ENCODE measurements around the gene ZNFX1. TPM values are rescaled to one million over a fixed set of nuclear protein-coding genes. Genes with fewer than 3 reads are reported as not detected.

Gene ZNFX1
- total RNA-seq, 2 donors from 2014 or later = 7.3 to 17.4 TPM

DNA sequence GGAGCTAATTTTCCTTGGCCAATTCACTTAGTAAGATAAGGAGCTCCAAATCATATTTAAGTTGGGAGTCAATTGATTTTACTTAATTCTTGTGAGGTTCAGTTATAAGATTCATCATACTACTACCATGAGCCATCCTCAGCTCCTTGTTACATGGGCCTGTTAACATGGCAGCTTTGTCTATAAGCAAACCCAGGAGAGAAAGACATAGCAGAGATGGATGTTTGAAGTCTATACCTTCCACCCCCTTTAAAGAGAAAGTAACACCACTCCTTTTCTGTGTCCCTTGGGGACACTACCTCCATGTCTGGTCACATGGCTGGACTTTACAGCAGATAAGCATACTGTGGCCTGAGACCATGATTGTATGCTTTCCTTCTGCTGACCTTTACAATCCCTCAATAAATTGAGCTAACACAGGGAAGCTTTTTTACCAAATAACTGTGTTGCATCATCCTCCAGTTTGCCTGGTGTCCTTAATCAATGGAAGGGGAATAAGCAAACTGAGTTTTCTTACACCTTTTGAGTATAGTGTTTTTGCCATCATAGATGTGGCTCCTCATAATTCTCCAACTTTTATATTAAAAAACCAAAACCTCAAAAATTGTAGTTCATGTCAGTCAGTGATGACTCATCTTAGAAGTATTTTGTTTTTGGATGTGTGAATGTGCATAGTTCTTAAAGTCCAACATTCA lies 9.8 kb upstream of the ZNFX1 start:
- intact Hi-C loops (cut with DNase I) = no loop called here
- no peak for TF ChIP-seq POLR2A (IDR thresholded peaks at IDR 0.05)
- TF ChIP-seq, protein P1, sequence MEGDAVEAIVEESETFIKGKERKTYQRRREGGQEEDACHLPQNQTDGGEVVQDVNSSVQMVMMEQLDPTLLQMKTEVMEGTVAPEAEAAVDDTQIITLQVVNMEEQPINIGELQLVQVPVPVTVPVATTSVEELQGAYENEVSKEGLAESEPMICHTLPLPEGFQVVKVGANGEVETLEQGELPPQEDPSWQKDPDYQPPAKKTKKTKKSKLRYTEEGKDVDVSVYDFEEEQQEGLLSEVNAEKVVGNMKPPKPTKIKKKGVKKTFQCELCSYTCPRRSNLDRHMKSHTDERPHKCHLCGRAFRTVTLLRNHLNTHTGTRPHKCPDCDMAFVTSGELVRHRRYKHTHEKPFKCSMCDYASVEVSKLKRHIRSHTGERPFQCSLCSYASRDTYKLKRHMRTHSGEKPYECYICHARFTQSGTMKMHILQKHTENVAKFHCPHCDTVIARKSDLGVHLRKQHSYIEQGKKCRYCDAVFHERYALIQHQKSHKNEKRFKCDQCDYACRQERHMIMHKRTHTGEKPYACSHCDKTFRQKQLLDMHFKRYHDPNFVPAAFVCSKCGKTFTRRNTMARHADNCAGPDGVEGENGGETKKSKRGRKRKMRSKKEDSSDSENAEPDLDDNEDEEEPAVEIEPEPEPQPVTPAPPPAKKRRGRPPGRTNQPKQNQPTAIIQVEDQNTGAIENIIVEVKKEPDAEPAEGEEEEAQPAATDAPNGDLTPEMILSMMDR (IDR thresholded peaks at IDR 0.05) = no peak
- no peak for ATAC-seq
- DNase-seq = no peak
- H3K27ac ChIP-seq = no peak overlapping the region
- H3K27me3 ChIP-seq = no peaks in the 10 kb centered on the region
- peaks cover 22% of the 10 kb centered on the region for H3K4me1 ChIP-seq
- H3K9me3 ChIP-seq = peaks cover 0 to 24% (median 0%) of the 10 kb centered on the region in 3 donors
- H3K4me3 ChIP-seq = no peak overlapping the region
- H3K36me3 ChIP-seq (replicated peaks in 1 of 2; ENCODE audit: insufficient read depth in 1 of 2, low read depth in 2 of 2) = peaks cover 33 to 41% of the 10 kb centered on the region in 2 donors

DNA sequence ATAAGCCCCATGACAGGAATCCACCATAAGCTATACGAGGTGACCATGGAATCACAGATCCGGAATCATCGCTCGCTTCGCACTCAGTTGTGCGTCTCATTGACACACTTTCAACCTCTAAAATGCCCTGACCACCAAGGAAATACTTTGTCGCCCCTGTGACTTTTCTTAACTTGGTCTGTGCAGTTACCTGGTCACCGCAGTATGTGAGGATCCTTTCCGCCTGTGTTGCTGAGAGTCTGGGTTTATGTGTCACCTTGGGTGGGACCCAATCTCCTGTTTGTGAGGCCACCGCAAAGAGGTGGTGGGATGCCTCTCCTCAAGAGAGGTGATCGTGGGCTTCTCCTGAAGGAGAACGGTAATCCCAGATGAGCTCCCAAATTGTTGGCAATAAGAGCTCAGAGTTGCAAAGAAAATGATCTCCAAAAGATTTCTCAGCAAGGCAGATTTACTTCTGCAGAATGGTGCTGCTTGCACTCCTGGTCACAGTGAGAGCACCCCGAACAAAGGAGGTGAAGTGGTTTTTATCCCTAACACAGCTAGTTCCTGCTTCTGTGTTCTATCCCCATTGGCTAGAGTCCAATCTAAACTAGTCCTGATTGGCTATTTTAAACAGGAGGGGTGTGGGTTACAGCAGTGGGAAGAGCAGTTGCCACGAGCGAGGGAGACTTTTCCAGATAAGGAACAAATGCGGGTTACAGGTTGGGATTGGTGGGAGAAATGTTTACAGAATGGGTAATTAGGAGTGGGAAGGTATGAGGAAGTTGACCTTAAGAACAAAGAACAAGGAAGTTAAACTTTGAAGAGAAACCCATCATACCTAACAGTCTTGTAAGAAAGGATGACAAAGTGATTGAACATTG lies 9.1 kb upstream of the ZNFX1 start:
- H3K4me1 ChIP-seq = peaks cover 26% of the 10 kb centered on the region
- H3K9me3 ChIP-seq = peaks cover 0 to 24% (median 0%) of the 10 kb centered on the region in 3 donors
- TF ChIP-seq, protein P1 (IDR thresholded peaks at IDR 0.05) = no peak
- no peak for TF ChIP-seq POLR2A (IDR thresholded peaks at IDR 0.05)
- no peak for ATAC-seq
- H3K36me3 ChIP-seq (replicated peaks in 1 of 2; ENCODE audit: insufficient read depth in 1 of 2, low read depth in 2 of 2) = peaks cover 40 to 49% of the 10 kb centered on the region in 2 donors
- DNase-seq = no peak
- no peaks in the 10 kb centered on the region for H3K27me3 ChIP-seq
- intact Hi-C loops (cut with DNase I) = no loop called here
- no peak overlapping the region for H3K4me3 ChIP-seq
- no peak overlapping the region for H3K27ac ChIP-seq
- WGBS, 2 donors = 86 to 90% methylated on average over 16 of the region's 16 CpGs

DNA sequence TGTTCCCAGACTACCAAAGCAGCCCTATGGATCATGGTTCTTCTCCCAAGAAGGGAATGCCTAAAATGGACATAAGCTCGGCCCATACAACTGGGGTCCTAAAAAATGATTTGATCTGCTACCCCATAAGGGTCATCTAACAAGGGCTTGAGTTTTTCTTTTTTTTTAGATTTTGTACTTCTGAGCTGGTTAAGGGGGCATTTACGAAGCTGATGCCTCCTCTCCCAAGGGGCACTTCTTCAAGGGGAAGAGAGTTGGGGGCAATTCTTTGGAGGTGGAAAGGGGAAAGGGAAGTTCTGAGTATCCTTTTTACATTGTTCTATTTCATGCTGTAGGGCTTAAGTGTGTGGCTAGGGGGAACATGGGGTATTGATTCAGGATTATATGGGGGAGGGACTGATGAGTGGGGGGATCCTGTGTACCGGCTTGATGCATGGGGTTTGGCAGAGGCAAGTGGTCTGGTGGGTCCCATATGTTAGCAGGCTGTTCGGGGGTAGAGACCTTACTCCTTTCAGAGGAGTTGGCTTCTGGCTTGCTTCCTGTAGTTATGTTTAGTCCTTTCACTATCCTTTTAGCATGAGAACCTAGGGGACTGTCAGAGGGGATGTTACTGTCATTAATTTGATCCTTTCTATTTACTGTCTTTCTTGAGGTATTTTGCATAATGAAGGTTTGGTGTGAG lies 8.1 kb upstream of the ZNFX1 start:
- ATAC-seq = no peak
- Histone ChIP-seq H3K4me3 (no peak overlapping the region), H3K27ac (no peak overlapping the region), H3K27me3 (no peaks in the 10 kb centered on the region), H3K4me1 (peaks cover 31% of the 10 kb centered on the region), H3K9me3 (peaks cover 0 to 29% (median 0%) of the 10 kb centered on the region in 3 donors), H3K36me3 (replicated peaks in 1 of 2; ENCODE audit: insufficient read depth in 1 of 2, low read depth in 2 of 2) (peaks cover 48 to 55% of the 10 kb centered on the region in 2 donors)
- no peak for DNase-seq
- no peak for TF ChIP-seq POLR2A (IDR thresholded peaks at IDR 0.05)
- TF ChIP-seq, protein P1 (IDR thresholded peaks at IDR 0.05) = no peak
- 79 to 96% methylated on average over 4 of the region's 4 CpGs for WGBS, 2 donors
- intact Hi-C loops (cut with DNase I) = no loop called here

DNA sequence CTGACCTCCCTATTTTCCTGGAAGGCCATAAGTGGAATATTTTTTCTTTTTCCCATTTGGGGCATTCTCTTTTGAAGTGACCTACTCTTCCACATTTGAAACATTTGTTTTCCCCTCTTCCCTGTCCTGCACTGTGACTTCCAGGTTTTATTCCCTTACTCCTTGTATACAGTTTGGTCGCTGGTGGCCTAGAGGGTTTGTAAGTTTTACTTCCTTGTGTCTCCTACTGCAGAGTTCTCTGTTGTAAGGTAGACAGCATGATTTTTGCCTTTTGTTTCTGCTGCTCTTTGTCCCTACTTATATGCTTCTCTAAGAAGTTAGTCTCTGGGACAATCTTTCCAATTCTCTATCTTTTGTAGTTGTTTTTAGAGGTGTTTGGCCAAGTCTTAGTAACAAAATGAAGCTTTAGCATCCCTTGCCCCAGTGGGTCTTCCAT lies 7.4 kb upstream of the ZNFX1 start:
- DNase-seq = no peak
- peaks cover 50 to 58% of the 10 kb centered on the region in 2 donors for H3K36me3 ChIP-seq (replicated peaks in 1 of 2; ENCODE audit: insufficient read depth in 1 of 2, low read depth in 2 of 2)
- H3K27me3 ChIP-seq = no peaks in the 10 kb centered on the region
- no peak for TF ChIP-seq POLR2A (IDR thresholded peaks at IDR 0.05)
- TF ChIP-seq, protein P1 (IDR thresholded peaks at IDR 0.05) = no peak
- intact Hi-C loops (cut with DNase I) = no loop called here
- no peak overlapping the region for H3K4me3 ChIP-seq
- H3K9me3 ChIP-seq = peaks cover 0 to 35% (median 0%) of the 10 kb centered on the region in 3 donors
- no peak overlapping the region for H3K27ac ChIP-seq
- peaks cover 38% of the 10 kb centered on the region for H3K4me1 ChIP-seq
- no peak for ATAC-seq
- WGBS, 2 donors = 97 to 100% methylated on average over 1 of the region's 1 CpG

All from body of pancreas (tissue), 4 donors.